ENCODE measurements around the gene TMEM63C.

The TMEM63C gene

DNA sequence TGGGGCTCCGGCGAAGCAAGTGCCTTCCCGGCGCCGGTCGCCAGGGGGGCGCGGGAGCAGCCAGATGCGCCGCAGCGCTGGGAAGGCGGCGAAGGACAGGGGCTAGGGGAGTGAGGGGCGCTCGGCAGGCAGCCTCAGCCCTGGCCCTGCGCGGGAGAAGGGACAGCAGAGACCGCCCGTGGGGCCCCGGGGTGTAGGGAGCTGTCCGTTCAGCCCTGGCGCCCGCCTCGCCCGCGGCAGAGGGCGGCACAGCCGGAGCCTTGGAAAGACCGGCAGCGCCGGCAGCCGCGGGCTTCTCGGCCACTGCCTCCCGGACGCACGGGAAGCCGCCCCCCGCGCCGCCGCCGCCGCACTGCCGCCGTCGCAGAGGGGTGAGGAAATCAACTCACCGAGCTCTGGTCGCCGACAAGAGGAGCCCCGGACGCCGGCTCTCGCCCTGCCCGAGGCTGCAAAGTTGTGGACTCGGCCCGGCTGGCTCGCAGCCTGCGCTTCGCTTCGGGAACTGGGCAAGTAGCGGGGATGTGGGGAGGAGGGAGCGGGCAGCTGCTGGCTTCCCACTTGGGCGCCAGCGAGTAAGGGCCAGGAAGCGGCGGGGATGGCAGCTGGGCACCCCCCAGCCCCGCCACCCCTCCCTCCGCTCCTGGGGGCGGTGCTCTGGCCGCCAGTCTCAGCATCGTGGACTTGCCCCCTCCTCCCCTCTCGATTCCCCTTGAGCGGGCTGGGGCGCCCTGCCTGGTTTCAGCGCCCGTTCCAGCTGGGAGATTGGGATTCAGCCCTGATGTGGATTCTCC, 40.2 kb upstream of the TMEM63C start, which contains the start of gene ZDHHC22:
TSS of gene ZDHHC22 (minus strand) at position 578 of the 791 bp plus-strand sequence. CDS start 2,053 bp downstream, outside the sequence.
- TF ChIP-seq EZH2phosphoT487 (IDR thresholded peaks at IDR 0.05; ENCODE audit: borderline replicate concordance), result no peak
- TF ChIP-seq, protein P1, sequence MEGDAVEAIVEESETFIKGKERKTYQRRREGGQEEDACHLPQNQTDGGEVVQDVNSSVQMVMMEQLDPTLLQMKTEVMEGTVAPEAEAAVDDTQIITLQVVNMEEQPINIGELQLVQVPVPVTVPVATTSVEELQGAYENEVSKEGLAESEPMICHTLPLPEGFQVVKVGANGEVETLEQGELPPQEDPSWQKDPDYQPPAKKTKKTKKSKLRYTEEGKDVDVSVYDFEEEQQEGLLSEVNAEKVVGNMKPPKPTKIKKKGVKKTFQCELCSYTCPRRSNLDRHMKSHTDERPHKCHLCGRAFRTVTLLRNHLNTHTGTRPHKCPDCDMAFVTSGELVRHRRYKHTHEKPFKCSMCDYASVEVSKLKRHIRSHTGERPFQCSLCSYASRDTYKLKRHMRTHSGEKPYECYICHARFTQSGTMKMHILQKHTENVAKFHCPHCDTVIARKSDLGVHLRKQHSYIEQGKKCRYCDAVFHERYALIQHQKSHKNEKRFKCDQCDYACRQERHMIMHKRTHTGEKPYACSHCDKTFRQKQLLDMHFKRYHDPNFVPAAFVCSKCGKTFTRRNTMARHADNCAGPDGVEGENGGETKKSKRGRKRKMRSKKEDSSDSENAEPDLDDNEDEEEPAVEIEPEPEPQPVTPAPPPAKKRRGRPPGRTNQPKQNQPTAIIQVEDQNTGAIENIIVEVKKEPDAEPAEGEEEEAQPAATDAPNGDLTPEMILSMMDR (conservative IDR thresholded peaks at IDR 0.05; ENCODE audit: low read length), result 0 out of 2 replicates have a peak, but pooled peaks have one; percentile 25
- H3K4me3 ChIP-seq (ENCODE audit: low read length, poor library complexity, severe bottlenecking), result no peak within 1 kb of the TSS
- no peaks in the 10 kb centered on the region for H3K9me3 ChIP-seq (ENCODE audit: insufficient read depth, low read depth, low read length)
- H2AFZ ChIP-seq (ENCODE audit: low read length), result no peak within 1 kb of the TSS
- no peak within 1 kb of the TSS for H3K9ac ChIP-seq (ENCODE audit: low read depth, low read length, poor library complexity, severe bottlenecking)
- no peaks in the 10 kb centered on the region for H3K79me2 ChIP-seq (ENCODE audit: insufficient read depth, low read length)
- no peaks in the 10 kb centered on the region for H3F3A ChIP-seq (ENCODE audit: low read depth)
- H3K27me3 ChIP-seq (ENCODE audit: insufficient read depth, low read length, poor library complexity, severe bottlenecking), result no peaks in the 10 kb centered on the region
- no peaks in the 10 kb centered on the region for H4K20me1 ChIP-seq (ENCODE audit: insufficient read depth, low read length, poor library complexity, severe bottlenecking)
- no peaks in the 10 kb centered on the region for H3K9me2 ChIP-seq (replicated peaks; ENCODE audit: low read depth, low read length)
- no peak within 1 kb of the TSS for H3K4me2 ChIP-seq (ENCODE audit: low read depth, low read length, poor library complexity, severe bottlenecking)
- H3K4me1 ChIP-seq (ENCODE audit: insufficient read depth, low read length, poor library complexity, severe bottlenecking), result peaks cover 18% of the 10 kb centered on the region
- no peaks in the 10 kb centered on the region for H3K36me3 ChIP-seq (ENCODE audit: insufficient read depth, low read length)

DNA sequence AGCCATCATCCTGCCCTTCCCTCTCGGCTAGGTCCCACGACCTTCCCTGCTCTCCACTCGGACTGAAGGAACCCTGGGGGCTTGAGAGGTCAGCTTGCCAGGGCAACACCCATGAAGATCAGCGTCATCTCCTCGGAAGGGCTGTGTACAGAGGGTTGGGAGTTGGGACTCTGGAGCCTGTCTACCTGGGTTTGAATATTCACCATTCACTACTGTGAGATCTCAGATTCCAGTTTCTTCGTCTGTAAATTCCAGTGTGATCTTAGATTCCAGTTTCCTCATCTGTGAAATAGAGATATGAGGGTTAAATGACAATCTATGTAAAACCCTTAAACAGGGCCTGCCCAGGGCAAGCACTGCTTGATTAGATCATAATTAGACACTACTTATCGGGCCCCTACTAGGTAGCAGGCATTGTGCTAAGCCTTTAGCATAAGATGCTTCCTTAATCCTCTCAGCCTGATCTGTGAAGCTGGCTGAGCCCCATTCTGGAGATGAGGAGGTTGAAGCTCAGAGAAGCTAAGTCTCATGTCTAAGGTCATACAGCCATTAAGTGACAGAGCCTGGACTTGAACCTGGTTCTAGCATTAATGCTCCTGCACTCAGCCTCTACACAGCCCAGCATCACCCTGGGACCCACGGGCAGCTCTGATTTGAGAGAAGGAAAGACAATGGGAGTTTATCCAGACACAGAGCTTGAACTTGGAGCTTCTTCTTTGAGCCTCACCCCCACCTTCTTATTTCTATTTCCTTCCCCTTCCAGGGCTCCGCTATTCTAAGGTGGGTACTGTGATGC, 39.4 kb upstream of the TMEM63C start:
- Histone ChIP-seq H4K20me1 (ENCODE audit: insufficient read depth, low read length, poor library complexity, severe bottlenecking) (no peaks in the 10 kb centered on the region), H3K4me3 (ENCODE audit: low read length, poor library complexity, severe bottlenecking) (no peak overlapping the region), H3K4me2 (ENCODE audit: low read depth, low read length, poor library complexity, severe bottlenecking) (no peak overlapping the region), H3K9ac (ENCODE audit: low read depth, low read length, poor library complexity, severe bottlenecking) (no peak overlapping the region), H3F3A (ENCODE audit: low read depth) (no peaks in the 10 kb centered on the region), H3K4me1 (ENCODE audit: insufficient read depth, low read length, poor library complexity, severe bottlenecking) (peaks cover 18% of the 10 kb centered on the region), H2AFZ (ENCODE audit: low read length) (no peak overlapping the region), H3K9me2 (replicated peaks; ENCODE audit: low read depth, low read length) (no peaks in the 10 kb centered on the region), H3K36me3 (ENCODE audit: insufficient read depth, low read length) (no peaks in the 10 kb centered on the region), H3K79me2 (ENCODE audit: insufficient read depth, low read length) (no peaks in the 10 kb centered on the region), H3K27me3 (ENCODE audit: insufficient read depth, low read length, poor library complexity, severe bottlenecking) (no peaks in the 10 kb centered on the region), H3K9me3 (ENCODE audit: insufficient read depth, low read depth, low read length) (no peaks in the 10 kb centered on the region)
- TF ChIP-seq EZH2phosphoT487 (IDR thresholded peaks at IDR 0.05; ENCODE audit: borderline replicate concordance), result no peak
- TF ChIP-seq, protein P1 (conservative IDR thresholded peaks at IDR 0.05; ENCODE audit: low read length), result no peak

DNA sequence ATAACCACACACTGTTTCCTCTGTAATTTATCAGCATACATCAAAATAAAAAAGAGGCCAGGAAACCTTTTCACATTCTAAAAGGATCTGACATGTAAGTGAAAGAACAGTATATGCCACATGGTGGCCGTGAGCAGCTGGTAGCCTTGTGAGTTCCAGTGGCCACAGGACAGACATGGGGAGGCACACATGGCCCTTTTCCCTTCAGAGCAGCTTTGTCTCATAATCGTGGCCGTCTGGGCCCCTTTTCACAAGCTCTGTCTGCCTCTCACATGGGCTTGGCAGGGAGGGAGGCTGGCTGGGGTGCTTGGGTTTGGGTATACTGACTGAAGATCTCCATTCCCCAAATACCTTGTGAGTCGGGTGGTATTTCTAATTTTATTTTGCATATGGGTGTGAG, 38.5 kb upstream of the TMEM63C start:
- Histone ChIP-seq H3K79me2 (ENCODE audit: insufficient read depth, low read length) (no peaks in the 10 kb centered on the region), H3K9ac (ENCODE audit: low read depth, low read length, poor library complexity, severe bottlenecking) (no peak overlapping the region), H4K20me1 (ENCODE audit: insufficient read depth, low read length, poor library complexity, severe bottlenecking) (no peaks in the 10 kb centered on the region), H3K27me3 (ENCODE audit: insufficient read depth, low read length, poor library complexity, severe bottlenecking) (no peaks in the 10 kb centered on the region), H3K9me3 (ENCODE audit: insufficient read depth, low read depth, low read length) (no peaks in the 10 kb centered on the region), H3K4me2 (ENCODE audit: low read depth, low read length, poor library complexity, severe bottlenecking) (no peak overlapping the region), H3K36me3 (ENCODE audit: insufficient read depth, low read length) (no peaks in the 10 kb centered on the region), H2AFZ (ENCODE audit: low read length) (no peak overlapping the region), H3F3A (ENCODE audit: low read depth) (no peaks in the 10 kb centered on the region), H3K9me2 (replicated peaks; ENCODE audit: low read depth, low read length) (no peaks in the 10 kb centered on the region), H3K4me1 (ENCODE audit: insufficient read depth, low read length, poor library complexity, severe bottlenecking) (peaks cover 18% of the 10 kb centered on the region), H3K4me3 (ENCODE audit: low read length, poor library complexity, severe bottlenecking) (no peak overlapping the region)
- TF ChIP-seq, protein P1 (conservative IDR thresholded peaks at IDR 0.05; ENCODE audit: low read length), result no peak
- TF ChIP-seq EZH2phosphoT487 (IDR thresholded peaks at IDR 0.05; ENCODE audit: borderline replicate concordance), result no peak
